Endothelial cell (in vitro differentiated cells): ENCODE measurements around the gene PRXL2A. TPM values are rescaled to one million over a fixed set of nuclear protein-coding genes. Genes with fewer than 3 reads are reported as not detected.

Experiments
- DNase-seq: peaks from one replicate; pipeline ENCODE4 v3.0.0; 2021; ENCODE audit warnings: low spot score
- H3K27ac Mint-ChIP-seq: one replicate; pipeline ENCODE4 v1.8.0; 2021; ENCODE audit warnings: mixed read lengths, inconsistent platforms; ENCODE audit not compliant: unreplicated experiment
- H3K27me3 Mint-ChIP-seq: one replicate; pipeline ENCODE4 v1.8.0; 2021; ENCODE audit warnings: mild to moderate bottlenecking, moderate library complexity, mixed read lengths, inconsistent platforms; ENCODE audit not compliant: unreplicated experiment
- H3K36me3 Mint-ChIP-seq: one replicate; pipeline ENCODE4 v1.8.0; 2021; ENCODE audit warnings: mild to moderate bottlenecking, low read depth, mixed read lengths, inconsistent platforms; ENCODE audit not compliant: unreplicated experiment
- H3K4me1 Mint-ChIP-seq: one replicate; pipeline ENCODE4 v1.8.0; 2021; ENCODE audit warnings: mild to moderate bottlenecking, mixed read lengths, inconsistent platforms; ENCODE audit not compliant: unreplicated experiment
- H3K4me3 Mint-ChIP-seq: one replicate; pipeline ENCODE4 v1.8.0; 2021; ENCODE audit warnings: mild to moderate bottlenecking, mixed read lengths, inconsistent platforms; ENCODE audit not compliant: unreplicated experiment
- H3K9me3 Mint-ChIP-seq: one replicate; pipeline ENCODE4 v1.8.0; 2021; ENCODE audit warnings: mixed read lengths, inconsistent platforms; ENCODE audit not compliant: unreplicated experiment
- total RNA-seq: library from RNA; stranded (reverse); fragmentation: NEBNext Ultra II Directional; extraction: Animal tissue kit (Norgen Biotek cat#: 25700); gene quantifications from one replicate; pipeline ENCODE4 v1.2.1, GENCODE V29; 2021; ENCODE audit not compliant: unreplicated experiment
- TF ChIP-seq, protein P1 (sequence below): fragments of 200-600 bp; sonication (generic); IDR thresholded peaks from one replicate; pipeline ENCODE4 v1.5.0; 2021; ENCODE audit warnings: antibody characterized with exemption; ENCODE audit not compliant: unreplicated experiment

The PRXL2A gene
- total RNA-seq, 1 donor from 2014 or later: 147 TPM

DNA sequence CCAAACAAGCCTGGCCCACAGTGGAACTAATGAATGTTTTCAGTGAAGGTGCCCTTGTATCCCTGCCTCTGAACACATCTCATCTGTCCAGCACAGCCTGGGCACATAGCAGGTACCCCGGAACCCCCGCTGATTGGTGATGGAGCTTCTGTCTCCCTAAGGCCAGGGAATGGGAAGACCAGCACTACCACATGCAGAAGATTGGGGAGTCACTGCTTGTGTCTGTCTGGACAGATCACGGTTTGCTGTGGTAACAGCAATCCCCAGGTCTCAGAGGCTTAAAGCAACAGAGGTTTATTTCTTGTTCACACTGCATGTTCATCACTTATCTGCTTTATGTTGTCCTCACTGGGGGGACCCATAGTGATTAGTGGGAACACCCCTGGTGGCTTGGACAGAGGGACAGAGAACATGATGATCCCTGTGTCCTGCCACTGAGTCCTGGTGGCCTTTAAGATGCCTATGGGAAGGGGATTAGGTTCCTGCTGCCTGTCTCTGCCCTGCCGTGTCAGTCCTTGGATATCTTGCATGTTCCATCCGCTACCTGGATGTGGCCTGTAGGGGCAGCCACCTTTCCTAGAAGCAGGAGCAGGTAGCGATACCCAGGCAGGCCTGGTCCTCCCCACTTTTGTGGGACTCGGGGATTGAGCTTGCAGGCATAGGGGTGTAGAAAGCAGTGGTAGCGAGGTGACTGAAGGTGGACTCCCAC lies 49.4 kb downstream of the PRXL2A start:
- H3K27ac Mint-ChIP-seq: peak overlapping the region; percentile 36
- no peaks in the 10 kb centered on the region for H3K9me3 Mint-ChIP-seq
- H3K27me3 Mint-ChIP-seq: peaks cover 24% of the 10 kb centered on the region
- DNase-seq: no peak
- TF ChIP-seq, protein P1, sequence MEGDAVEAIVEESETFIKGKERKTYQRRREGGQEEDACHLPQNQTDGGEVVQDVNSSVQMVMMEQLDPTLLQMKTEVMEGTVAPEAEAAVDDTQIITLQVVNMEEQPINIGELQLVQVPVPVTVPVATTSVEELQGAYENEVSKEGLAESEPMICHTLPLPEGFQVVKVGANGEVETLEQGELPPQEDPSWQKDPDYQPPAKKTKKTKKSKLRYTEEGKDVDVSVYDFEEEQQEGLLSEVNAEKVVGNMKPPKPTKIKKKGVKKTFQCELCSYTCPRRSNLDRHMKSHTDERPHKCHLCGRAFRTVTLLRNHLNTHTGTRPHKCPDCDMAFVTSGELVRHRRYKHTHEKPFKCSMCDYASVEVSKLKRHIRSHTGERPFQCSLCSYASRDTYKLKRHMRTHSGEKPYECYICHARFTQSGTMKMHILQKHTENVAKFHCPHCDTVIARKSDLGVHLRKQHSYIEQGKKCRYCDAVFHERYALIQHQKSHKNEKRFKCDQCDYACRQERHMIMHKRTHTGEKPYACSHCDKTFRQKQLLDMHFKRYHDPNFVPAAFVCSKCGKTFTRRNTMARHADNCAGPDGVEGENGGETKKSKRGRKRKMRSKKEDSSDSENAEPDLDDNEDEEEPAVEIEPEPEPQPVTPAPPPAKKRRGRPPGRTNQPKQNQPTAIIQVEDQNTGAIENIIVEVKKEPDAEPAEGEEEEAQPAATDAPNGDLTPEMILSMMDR: no peak
- no peak overlapping the region for H3K4me3 Mint-ChIP-seq
- H3K36me3 Mint-ChIP-seq: peaks cover 6% of the 10 kb centered on the region
- peaks cover 69% of the 10 kb centered on the region for H3K4me1 Mint-ChIP-seq

DNA sequence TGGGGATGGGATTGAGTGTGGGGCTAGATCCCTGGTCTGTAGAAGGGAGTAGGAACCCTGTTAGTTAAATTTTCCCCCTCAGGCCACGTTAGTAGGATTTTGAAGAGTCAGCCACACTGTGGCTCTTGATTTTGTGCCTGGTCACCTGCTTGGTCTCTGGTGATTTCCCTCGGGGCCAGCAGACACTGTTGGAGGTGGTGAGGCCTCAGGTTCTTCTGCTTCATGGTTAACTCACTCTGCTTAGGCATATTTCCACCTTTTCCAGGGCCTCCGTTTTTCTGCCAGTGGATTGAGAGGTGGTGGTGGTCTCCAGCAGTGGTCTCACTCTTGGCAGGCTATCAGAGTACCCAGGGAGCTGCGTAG lies 49.9 kb downstream of the PRXL2A start:
- Mint-ChIP-seq H3K27ac (peak overlapping the region; percentile 67), H3K36me3 (peaks cover 6% of the 10 kb centered on the region), H3K27me3 (peaks cover 24% of the 10 kb centered on the region), H3K4me1 (peaks cover 71% of the 10 kb centered on the region), H3K9me3 (no peaks in the 10 kb centered on the region), H3K4me3 (no peak overlapping the region)
- TF ChIP-seq, protein P1: no peak
- DNase-seq: no peak

DNA sequence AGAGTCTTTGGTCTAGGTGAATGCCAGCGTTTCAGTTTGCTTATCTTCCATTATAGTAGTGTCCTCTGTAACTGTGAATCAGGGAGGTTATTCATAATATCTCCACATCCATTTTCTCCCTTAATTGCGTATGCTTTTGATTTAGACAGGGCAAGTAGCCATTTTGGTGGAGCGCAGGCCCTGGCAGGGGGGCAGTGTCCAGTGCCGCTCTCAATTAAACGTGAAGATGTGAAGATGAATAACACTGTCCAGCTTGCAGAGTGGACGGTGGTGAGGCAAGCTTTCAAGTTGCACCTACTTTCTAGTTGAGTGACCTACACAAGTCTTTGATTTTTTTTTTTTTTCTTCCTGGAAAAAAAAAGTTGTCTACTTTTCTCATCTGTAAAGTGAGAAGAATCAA lies 50.3 kb downstream of the PRXL2A start:
- Mint-ChIP-seq H3K4me1 (peaks cover 71% of the 10 kb centered on the region), H3K27ac (peak overlapping the region; percentile 67), H3K9me3 (no peaks in the 10 kb centered on the region), H3K36me3 (peaks cover 10% of the 10 kb centered on the region), H3K4me3 (peak overlapping the region; percentile 25), H3K27me3 (peaks cover 22% of the 10 kb centered on the region)
- TF ChIP-seq, protein P1: no peak
- no peak for DNase-seq

DNA sequence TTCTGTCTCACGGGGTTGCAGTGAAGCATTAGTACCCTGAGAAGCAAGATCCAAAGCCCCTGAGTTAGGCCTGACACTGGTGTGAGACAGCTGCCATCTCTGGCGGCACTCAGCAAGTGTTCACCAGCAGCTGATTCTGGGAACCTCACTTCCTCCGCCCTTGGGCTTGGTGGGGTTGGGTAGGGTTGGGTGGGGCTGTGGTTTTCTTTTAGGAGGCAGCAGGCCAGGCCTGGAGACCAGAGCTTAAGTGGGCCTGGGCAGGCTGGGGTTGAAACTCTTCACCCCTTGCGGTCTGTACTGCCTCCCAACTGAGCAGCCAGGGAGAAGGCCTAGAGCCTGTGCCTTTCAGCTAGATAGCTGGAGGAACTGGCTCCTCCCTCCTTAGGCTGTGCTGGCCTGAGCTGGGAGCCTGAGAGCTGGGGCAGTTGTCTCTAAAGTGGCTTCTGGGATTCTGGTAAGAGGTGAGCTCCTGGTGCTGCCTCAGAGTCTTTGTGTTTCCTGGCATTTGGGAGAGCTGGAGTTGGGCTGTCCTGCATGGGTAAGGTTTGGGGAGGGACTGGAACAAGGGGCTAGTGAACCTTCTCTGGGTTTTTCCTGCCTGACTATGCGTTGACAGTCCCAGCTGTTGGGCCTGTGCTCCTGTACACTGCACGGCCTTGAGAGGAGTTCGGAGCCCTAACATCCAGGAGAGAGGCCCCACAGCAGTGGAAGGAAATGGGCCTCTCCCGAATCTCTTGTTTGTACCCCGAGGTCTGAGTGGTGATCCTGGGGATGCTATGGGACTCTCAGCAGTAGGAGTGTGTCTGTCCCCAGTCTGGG lies 50.9 kb downstream of the PRXL2A start:
- peaks cover 22% of the 10 kb centered on the region for H3K27me3 Mint-ChIP-seq
- TF ChIP-seq, protein P1: no peak
- H3K9me3 Mint-ChIP-seq: no peaks in the 10 kb centered on the region
- DNase-seq: no peak
- H3K27ac Mint-ChIP-seq: peak overlapping the region; percentile 21
- peaks cover 77% of the 10 kb centered on the region for H3K4me1 Mint-ChIP-seq
- H3K36me3 Mint-ChIP-seq: peaks cover 11% of the 10 kb centered on the region
- no peak overlapping the region for H3K4me3 Mint-ChIP-seq
